ENCODE data around the gene SLIT3.

The SLIT3 gene

DNA sequence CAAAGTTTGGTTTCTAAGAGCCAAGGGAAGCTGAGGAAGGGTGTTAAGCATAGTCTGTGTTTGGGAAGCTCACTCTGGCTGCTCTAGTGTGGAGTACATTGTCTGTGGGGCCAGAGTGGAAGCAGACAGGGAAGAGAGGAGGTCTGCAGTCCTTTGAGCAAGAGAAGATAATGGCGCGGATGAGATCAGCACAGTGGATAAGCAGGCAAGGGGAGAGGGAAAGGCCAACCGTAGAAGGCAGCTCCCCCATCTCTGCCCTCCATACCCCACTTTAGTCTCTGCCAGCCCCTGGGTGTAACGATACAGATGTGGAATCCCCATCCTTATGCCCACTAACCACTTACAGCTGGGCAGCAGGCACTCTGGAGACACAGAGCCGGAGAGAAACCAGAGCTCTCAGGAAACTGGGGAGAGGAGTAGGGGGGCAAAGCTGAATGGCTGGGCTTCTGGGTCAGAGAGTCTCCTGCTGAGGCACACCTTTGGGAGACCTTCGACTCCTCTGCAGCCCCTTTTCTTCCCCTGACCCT is 75.0 kb downstream of the SLIT3 start:
- TF ChIP-seq, protein P1, sequence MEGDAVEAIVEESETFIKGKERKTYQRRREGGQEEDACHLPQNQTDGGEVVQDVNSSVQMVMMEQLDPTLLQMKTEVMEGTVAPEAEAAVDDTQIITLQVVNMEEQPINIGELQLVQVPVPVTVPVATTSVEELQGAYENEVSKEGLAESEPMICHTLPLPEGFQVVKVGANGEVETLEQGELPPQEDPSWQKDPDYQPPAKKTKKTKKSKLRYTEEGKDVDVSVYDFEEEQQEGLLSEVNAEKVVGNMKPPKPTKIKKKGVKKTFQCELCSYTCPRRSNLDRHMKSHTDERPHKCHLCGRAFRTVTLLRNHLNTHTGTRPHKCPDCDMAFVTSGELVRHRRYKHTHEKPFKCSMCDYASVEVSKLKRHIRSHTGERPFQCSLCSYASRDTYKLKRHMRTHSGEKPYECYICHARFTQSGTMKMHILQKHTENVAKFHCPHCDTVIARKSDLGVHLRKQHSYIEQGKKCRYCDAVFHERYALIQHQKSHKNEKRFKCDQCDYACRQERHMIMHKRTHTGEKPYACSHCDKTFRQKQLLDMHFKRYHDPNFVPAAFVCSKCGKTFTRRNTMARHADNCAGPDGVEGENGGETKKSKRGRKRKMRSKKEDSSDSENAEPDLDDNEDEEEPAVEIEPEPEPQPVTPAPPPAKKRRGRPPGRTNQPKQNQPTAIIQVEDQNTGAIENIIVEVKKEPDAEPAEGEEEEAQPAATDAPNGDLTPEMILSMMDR (conservative IDR thresholded peaks at IDR 0.05; ENCODE audit: low read depth, low read length), result no peak
- no peak overlapping the region for H3K4me3 ChIP-seq (ENCODE audit: low read length)
- DNase-seq (ENCODE audit: low read depth), result no peak

DNA sequence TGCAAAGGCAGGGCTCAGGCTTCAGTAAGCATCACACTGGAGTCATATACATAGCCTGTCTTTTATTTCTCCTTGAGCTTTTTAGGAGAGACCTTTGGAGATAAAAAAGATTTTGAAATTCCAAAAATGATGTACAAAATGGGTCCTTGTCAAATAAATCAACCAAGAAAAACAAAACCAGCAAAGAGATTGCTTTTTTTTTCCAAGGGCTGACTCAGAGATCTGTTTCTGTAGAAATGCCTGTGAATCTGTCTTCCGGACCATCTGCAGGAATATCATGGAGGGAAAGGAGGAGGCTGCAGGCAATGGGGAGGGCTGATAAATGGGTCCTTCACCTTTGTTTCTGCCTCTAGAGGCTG is 77.4 kb downstream of the SLIT3 start:
- no peak overlapping the region for H3K4me3 ChIP-seq (ENCODE audit: low read length)
- TF ChIP-seq, protein P1 (conservative IDR thresholded peaks at IDR 0.05; ENCODE audit: low read depth, low read length), result no peak
- DNase-seq (ENCODE audit: low read depth), result no peak

DNA sequence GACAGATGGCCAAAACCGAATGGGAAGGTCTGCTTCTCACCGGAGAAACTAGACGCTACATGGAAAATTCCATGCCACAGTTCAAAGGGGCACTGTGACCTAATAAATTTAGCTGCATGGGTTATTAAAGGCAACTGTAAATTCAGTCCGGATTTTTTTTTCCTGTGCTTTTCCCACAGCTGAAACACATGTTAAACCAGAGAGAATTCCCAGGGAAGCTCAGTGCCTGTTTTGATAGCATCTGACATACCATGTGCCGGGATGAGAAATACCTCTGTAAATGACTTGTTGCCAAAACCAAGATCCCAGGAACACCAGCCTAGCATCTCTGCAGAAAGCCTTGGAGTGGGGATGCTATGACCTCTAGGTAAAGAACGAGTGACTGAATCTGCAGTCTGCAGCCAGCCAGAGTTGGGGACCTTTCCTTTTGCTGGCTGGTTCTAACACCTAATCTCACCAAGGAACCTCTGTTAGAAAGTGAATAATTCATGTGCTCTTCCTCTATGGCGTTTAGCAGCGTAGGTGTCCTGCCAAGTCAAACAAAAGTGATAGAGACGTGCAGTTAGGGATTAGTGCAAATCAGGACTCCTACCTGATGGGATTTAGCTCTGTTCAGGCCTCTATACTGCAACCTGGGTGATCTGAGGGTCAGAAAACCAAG is 77.9 kb downstream of the SLIT3 start:
- TF ChIP-seq, protein P1 (conservative IDR thresholded peaks at IDR 0.05; ENCODE audit: low read depth, low read length), result no peak
- DNase-seq (ENCODE audit: low read depth), result no peak
- no peak overlapping the region for H3K4me3 ChIP-seq (ENCODE audit: low read length)

DNA sequence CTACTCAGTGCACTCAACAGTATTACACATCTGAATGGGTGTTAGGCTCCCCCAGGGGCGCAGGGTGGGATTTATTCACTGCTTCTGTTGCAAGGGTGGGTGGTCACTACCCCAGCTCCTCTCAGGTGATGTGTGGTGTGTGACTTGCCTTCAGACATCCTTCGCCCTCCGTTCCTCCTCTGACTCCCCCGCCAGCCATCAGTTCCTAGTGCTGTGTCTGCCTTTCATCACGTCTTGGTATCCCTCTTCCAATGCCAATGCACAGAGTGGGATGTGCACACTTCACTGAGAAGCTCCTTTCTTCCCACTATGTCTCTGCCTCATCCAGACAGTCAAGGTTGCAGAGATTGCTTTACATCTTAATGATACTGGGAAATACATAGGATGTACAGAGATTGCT is 79.4 kb downstream of the SLIT3 start:
- no peak for DNase-seq (ENCODE audit: low read depth)
- H3K4me3 ChIP-seq (ENCODE audit: low read length), result no peak overlapping the region
- TF ChIP-seq, protein P1 (conservative IDR thresholded peaks at IDR 0.05; ENCODE audit: low read depth, low read length), result no peak

DNA sequence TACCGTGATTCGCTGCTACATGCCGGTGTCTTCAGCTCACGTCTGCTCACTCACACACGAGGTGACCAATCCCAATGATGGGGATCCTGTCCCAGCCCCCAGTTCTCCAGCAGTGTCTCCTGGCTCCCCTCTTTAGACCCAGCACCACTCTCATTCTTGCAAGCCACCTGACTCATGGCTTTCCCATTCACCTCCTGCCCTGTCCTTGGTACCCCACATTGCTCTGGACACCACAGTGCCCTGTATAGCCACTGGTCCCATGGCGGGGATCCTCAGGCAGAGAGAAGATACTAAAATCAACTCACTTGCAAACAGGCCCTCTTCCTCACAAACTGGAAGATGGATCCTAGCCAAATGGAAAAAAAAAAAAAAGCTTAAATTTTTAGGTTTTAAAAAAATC is 81.0 kb downstream of the SLIT3 start:
- DNase-seq (ENCODE audit: low read depth), result no peak
- TF ChIP-seq, protein P1 (conservative IDR thresholded peaks at IDR 0.05; ENCODE audit: low read depth, low read length), result no peak
- H3K4me3 ChIP-seq (ENCODE audit: low read length), result no peak overlapping the region

DNA sequence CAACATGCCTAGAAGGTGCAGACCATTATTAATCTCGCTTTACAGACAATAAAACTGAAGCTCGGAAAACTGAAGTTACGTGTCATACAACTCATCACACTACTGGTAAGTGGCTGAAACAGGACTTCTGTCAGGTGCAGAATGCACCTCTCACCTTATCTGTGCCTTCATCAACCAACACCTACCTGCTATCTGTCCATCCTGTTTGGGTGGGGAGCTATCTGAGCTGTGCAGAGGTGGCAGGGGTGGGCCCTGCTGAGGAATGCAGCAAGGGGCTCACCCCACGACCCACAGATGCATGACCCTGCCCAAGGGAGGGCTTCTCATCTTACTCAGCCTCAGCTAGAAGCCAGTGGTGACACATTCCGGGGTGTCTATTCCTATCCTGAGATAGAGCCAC is 81.6 kb downstream of the SLIT3 start:
- H3K4me3 ChIP-seq (ENCODE audit: low read length), result no peak overlapping the region
- TF ChIP-seq, protein P1 (conservative IDR thresholded peaks at IDR 0.05; ENCODE audit: low read depth, low read length), result no peak
- no peak for DNase-seq (ENCODE audit: low read depth)

DNA sequence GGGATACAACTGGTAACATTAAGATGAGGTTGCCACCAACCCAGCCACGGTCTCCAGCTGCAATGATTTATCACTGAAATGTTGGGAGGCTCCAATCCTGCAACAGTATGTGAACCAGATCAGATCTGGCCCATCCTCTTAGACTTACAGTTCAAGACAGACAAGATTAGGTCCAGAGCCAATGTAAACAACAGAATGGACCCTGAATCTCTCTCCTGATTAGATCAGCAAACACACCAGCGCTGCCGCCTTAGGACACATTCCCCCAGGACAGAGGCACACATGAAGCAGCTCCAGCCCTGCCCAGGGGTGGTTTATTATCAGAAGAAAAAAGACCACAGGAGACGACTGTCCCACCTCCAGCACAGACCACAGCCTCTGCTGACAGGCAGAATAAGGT is 82.1 kb downstream of the SLIT3 start:
- H3K4me3 ChIP-seq (ENCODE audit: low read length), result no peak overlapping the region
- TF ChIP-seq, protein P1 (conservative IDR thresholded peaks at IDR 0.05; ENCODE audit: low read depth, low read length), result no peak

More for the DNA sequence above, 82.1 kb downstream of the SLIT3 start:
- DNase-seq (ENCODE audit: low read depth), result no peak

All from retinal pigment epithelial cell (primary cell).